H1 (cell line): ENCODE data around the gene NR3C1. TPM values are rescaled to one million over a fixed set of nuclear protein-coding genes. Genes with fewer than 3 reads are reported as not detected.
A peak's percentile ranks its signal among the peaks of the same experiment; 100 is the strongest.

Experiments used
- CTCF ChIA-PET: fragments of 300-600 bp; sonication (Branson Sonifier 250); formaldehyde crosslinking; loops from one replicate; lab custom pipeline; 2021; ENCODE audit not compliant: partially characterized antibody; lab: Charles Lee
- POLR2A ChIA-PET: fragments of 300-600 bp; sonication (Branson Sonifier 250); formaldehyde crosslinking; loops from one replicate; lab custom pipeline; 2021; ENCODE audit warnings: inconsistent platforms; ENCODE audit not compliant: partially characterized antibody; lab: Charles Lee
- DNase-seq, 2 experiments: peaks; one replicate each; pipeline versions ENCODE4 v3.0.0 to v3.0.0-alpha.2; 2010 to 2022; ENCODE audit warnings: low spot score in 2 of 2, low read depth in 1 of 2, mixed read lengths in 1 of 2
- FAIRE-seq: peaks from 2 replicates; lab custom pipeline; 2011; peaks lifted over from hg19 to GRCh38; lab: Jason Lieb, UNC
- H2AFZ ChIP-seq: 2 replicates; pipeline ENCODE4 v1.8.1; 2012; ENCODE audit warnings: low read length, inconsistent platforms
- H2AK5ac ChIP-seq: 2 replicates; pipeline ENCODE4 v1.6.1; 2013; ENCODE audit warnings: low read depth, low read length
- H2BK120ac ChIP-seq: replicated peaks from 2 replicates; pipeline ENCODE3; 2013; ENCODE audit warnings: low read depth, low read length, inconsistent platforms
- H2BK12ac ChIP-seq: 2 replicates; pipeline ENCODE4 v1.6.1; 2013; ENCODE audit warnings: low read depth, low read length
- H2BK15ac ChIP-seq: 2 replicates; pipeline ENCODE4 v1.6.1; 2013; ENCODE audit warnings: low read length
- H2BK20ac ChIP-seq: 2 replicates; pipeline ENCODE4 v1.6.1; 2013; ENCODE audit warnings: low read length
- H2BK5ac ChIP-seq: 2 replicates; pipeline ENCODE4 v1.6.1; 2013; ENCODE audit warnings: low read depth, low read length
- H3K14ac ChIP-seq: 2 replicates; pipeline ENCODE4 v1.6.1; 2013; ENCODE audit warnings: inconsistent platforms; ENCODE audit not compliant: insufficient read length
- H3K18ac ChIP-seq: 2 replicates; pipeline ENCODE4 v1.6.1; 2013; ENCODE audit warnings: low read length; ENCODE audit errors: extremely low read depth
- H3K23ac ChIP-seq: 2 replicates; pipeline ENCODE4 v1.6.1; 2013; ENCODE audit warnings: inconsistent platforms; ENCODE audit not compliant: insufficient read length
- H3K23me2 ChIP-seq: 2 replicates; pipeline ENCODE4 v1.6.1; 2013; ENCODE audit warnings: low read depth, low read length
- H3K27ac ChIP-seq: 2 replicates; pipeline ENCODE4 v1.6.1; 2011; ENCODE audit warnings: low read depth, low read length, inconsistent platforms
- H3K27me3 ChIP-seq, 4 experiments: replicated peaks in 1 of 4; 1 replicate in 1 of 4; 2 replicates in 3 of 4; pipeline versions ENCODE4 v1.6.1 to v1.8.1; 2011 to 2013; ENCODE audit warnings: low read length in 3 of 4, mild to moderate bottlenecking in 3 of 4, inconsistent platforms in 2 of 4, mixed read lengths in 2 of 4, moderate library complexity in 1 of 4; ENCODE audit not compliant: control insufficient read depth in 3 of 4, insufficient read depth in 3 of 4; ENCODE audit errors: extremely low read depth in 1 of 4
- H3K36me3 ChIP-seq, 4 experiments: 2 replicates each; pipeline versions ENCODE4 v1.6.1 to v1.8.1; 2011 to 2013; ENCODE audit warnings: mild to moderate bottlenecking in 4 of 4, low read length in 3 of 4, moderate library complexity in 2 of 4, control low read depth in 1 of 4, inconsistent platforms in 1 of 4; ENCODE audit not compliant: insufficient read depth in 4 of 4, control insufficient read depth in 2 of 4
- H3K4ac ChIP-seq: replicated peaks from 2 replicates; pipeline ENCODE3; 2013; ENCODE audit warnings: low read length, low read depth, mixed read lengths, inconsistent platforms; ENCODE audit not compliant: insufficient read length
- H3K4me1 ChIP-seq, 4 experiments: replicated peaks in 1 of 4; 1 replicate in 1 of 4; 2 replicates in 3 of 4; pipeline versions ENCODE4 v1.6.1 to v1.8.1; 2011 to 2013; ENCODE audit warnings: low read length in 3 of 4, inconsistent platforms in 2 of 4, mixed read lengths in 1 of 4; ENCODE audit not compliant: insufficient read depth in 4 of 4, control insufficient read depth in 3 of 4
- H3K4me2 ChIP-seq, 2 experiments: 2 replicates each; pipeline versions ENCODE4 v1.6.1 to v1.8.1; 2011 to 2013; ENCODE audit warnings: low read depth in 2 of 2, low read length in 2 of 2, control low read depth in 1 of 2, inconsistent platforms in 1 of 2, mild to moderate bottlenecking in 1 of 2; ENCODE audit not compliant: insufficient read depth in 1 of 2
- H3K4me3 ChIP-seq, 4 experiments: fragments of 200-600, 300-600 bp in 1 of 4; sonication (generic), shearing (Covaris generic), sonication (Bioruptor Twin) in 1 of 4; 2 replicates each; pipeline versions ENCODE4 v1.5.1 to v1.8.1; 2011 to 2016; ENCODE audit warnings: low read length in 4 of 4, low read depth in 3 of 4, control low read depth in 2 of 4, inconsistent platforms in 2 of 4, mild to moderate bottlenecking in 2 of 4, mixed read lengths in 1 of 4, moderate library complexity in 1 of 4; ENCODE audit not compliant: insufficient read depth in 2 of 4; ENCODE audit errors: extremely low read depth in 1 of 4
- H3K56ac ChIP-seq: replicated peaks from 2 replicates; pipeline ENCODE3; 2013; ENCODE audit warnings: low read depth, mild to moderate bottlenecking, mixed read lengths, low read length, inconsistent platforms; ENCODE audit not compliant: insufficient read length
- H3K79me1 ChIP-seq: 2 replicates; pipeline ENCODE4 v1.6.1; 2013; ENCODE audit warnings: low read depth, low read length, control low read depth
- H3K79me2 ChIP-seq, 2 experiments: 2 replicates each; pipeline versions ENCODE4 v1.6.1 to v1.8.1; 2012 to 2013; ENCODE audit warnings: low read length in 2 of 2, mild to moderate bottlenecking in 2 of 2, inconsistent platforms in 1 of 2; ENCODE audit not compliant: insufficient read depth in 2 of 2, control insufficient read depth in 1 of 2
- H3K9ac ChIP-seq, 4 experiments: replicated peaks in 1 of 4; 1 replicate in 1 of 4; 2 replicates in 3 of 4; pipeline versions ENCODE4 v1.6.1 to v1.8.1; 2011 to 2013; ENCODE audit warnings: low read depth in 3 of 4, low read length in 3 of 4, control low read depth in 2 of 4, mild to moderate bottlenecking in 2 of 4, moderate library complexity in 2 of 4, inconsistent platforms in 1 of 4; ENCODE audit errors: extremely low read depth in 1 of 4
- H3K9me3 ChIP-seq, 2 experiments: 2 replicates each; pipeline versions ENCODE4 v1.6.1 to v1.8.1; 2012 to 2013; ENCODE audit warnings: mild to moderate bottlenecking in 2 of 2, moderate library complexity in 2 of 2, control low read depth in 1 of 2, inconsistent platforms in 1 of 2, low read depth in 1 of 2, low read length in 1 of 2, mixed read lengths in 1 of 2; ENCODE audit not compliant: insufficient read depth in 2 of 2
- H4K20me1 ChIP-seq, 2 experiments: replicated peaks in 1 of 2; 2 replicates each; pipeline versions ENCODE3 to v1.8.1; 2011 to 2013; ENCODE audit warnings: inconsistent platforms in 2 of 2, low read length in 2 of 2, mild to moderate bottlenecking in 1 of 2; ENCODE audit not compliant: insufficient read depth in 2 of 2, control insufficient read depth in 1 of 2
- H4K5ac ChIP-seq: 2 replicates; pipeline ENCODE4 v1.6.1; 2013; ENCODE audit warnings: low read length, low read depth, mixed read lengths, inconsistent platforms; ENCODE audit not compliant: insufficient read length
- H4K8ac ChIP-seq: 2 replicates; pipeline ENCODE4 v1.8.0; 2013; ENCODE audit warnings: mild to moderate bottlenecking, moderate library complexity, low read length, inconsistent platforms; ENCODE audit not compliant: insufficient read depth; ENCODE audit errors: extremely low read depth
- H4K91ac ChIP-seq: replicated peaks from 2 replicates; pipeline ENCODE3; 2013; ENCODE audit warnings: low read length, mixed read lengths, inconsistent platforms; ENCODE audit not compliant: insufficient read length
- CBX8 ChIP-seq: fragments of 300-800, 300-1000 bp; sonication (generic); IDR thresholded peaks from 2 replicates; pipeline ENCODE4 v1.7.1; 2016; ENCODE audit warnings: low read depth, low read length, borderline replicate concordance
- MAFK ChIP-seq: IDR thresholded peaks from 2 replicates; pipeline ENCODE4 v1.6.1; 2012; ENCODE audit warnings: low read depth, mild to moderate bottlenecking, improper control_type of control experiment, low read length
- POLR2AphosphoS5 ChIP-seq: IDR thresholded peaks from 2 replicates; pipeline ENCODE4 v1.6.1; 2011; ENCODE audit warnings: low read depth, low read length
- RAD21 ChIP-seq, 2 experiments: IDR thresholded peaks in 1 of 2; conservative IDR thresholded peaks in 1 of 2; 2 replicates each; pipeline ENCODE4 v1.6.1; 2011; ENCODE audit warnings: low read depth in 2 of 2, low read length in 2 of 2, improper control_type of control experiment in 1 of 2, inconsistent platforms in 1 of 2, mild to moderate bottlenecking in 1 of 2, moderate library complexity in 1 of 2
- SAP30 ChIP-seq: fragments of 300-600 bp; sonication (generic); IDR thresholded peaks from 2 replicates; pipeline ENCODE4 v1.7.1; 2012; ENCODE audit warnings: low read length, moderate library complexity, mild to moderate bottlenecking, inconsistent platforms; ENCODE audit not compliant: insufficient read depth, insufficient replicate concordance
- SP2 ChIP-seq: IDR thresholded peaks from 2 replicates; pipeline ENCODE4 v1.6.1; 2012; ENCODE audit warnings: mild to moderate bottlenecking, low read length, inconsistent platforms
- polyA plus RNA-seq, 7 experiments: library from polyadenylated mRNA; depleted of rRNA in 3 of 7; stranded (reverse) in 5 of 7; unstranded in 2 of 7; fragments of >200 nt in 5 of 7; fragments of 200-250 nt in 2 of 7; gene quantifications; 1 replicate in 5 of 7; 2 replicates in 1 of 7; 4 replicates in 1 of 7; pipeline versions ENCODE4 v1.2.1 to v1.2.3, GENCODE V29; 2011 to 2013; ENCODE audit warnings: missing spikeins in 2 of 7, mixed read lengths in 2 of 7
- total RNA-seq: library from RNA; stranded (reverse); fragmentation: NEBNext Ultra II Directional; extraction: Animal tissue kit (Norgen Biotek cat#: 25700); gene quantifications from 2 replicates; pipeline ENCODE4 v1.2.1, GENCODE V29; 2021
- TF ChIP-seq, protein P1 (sequence below), 3 experiments: IDR thresholded peaks; 1 replicate in 2 of 3; 2 replicates in 1 of 3; pipeline versions ENCODE4 v1.5.1 to v1.6.1; 2011; ENCODE audit warnings: low read length in 3 of 3, mild to moderate bottlenecking in 3 of 3, inconsistent platforms in 2 of 3, low read depth in 1 of 3, moderate library complexity in 1 of 3; ENCODE audit not compliant: insufficient read depth in 1 of 3; ENCODE audit errors: control extremely low read depth in 1 of 3

NR3C1 gene
- total and polyA plus RNA-seq, 2 of the 8 experiments (the other 6 are each of a cell fraction or from before 2014, with no cell fraction given) = 1.7 to 5.4 TPM

- Histone ChIP-seq H3K27ac (no peak overlapping the region), H3K79me2 (no peaks in the 10 kb centered on the region), H3K23ac (no peak overlapping the region), H4K91ac (no peak overlapping the region), H3K79me1 (no peaks in the 10 kb centered on the region), H3K4me2 (no peak overlapping the region), H3K9me3 (no peaks in the 10 kb centered on the region), H2BK120ac (no peak overlapping the region), H2AFZ (no peak overlapping the region), H3K56ac (no peak overlapping the region), H3K4ac (no peak overlapping the region), H2BK15ac (no peak overlapping the region), H4K5ac (no peak overlapping the region), H3K36me3 (no peaks in the 10 kb centered on the region), H3K18ac (no peak overlapping the region), H2BK5ac (no peak overlapping the region), H4K8ac (no peak overlapping the region), H3K4me3 (no peak overlapping the region), H3K23me2 (no peaks in the 10 kb centered on the region), H4K20me1 (no peaks in the 10 kb centered on the region), H2BK12ac (no peak overlapping the region), H3K4me1 (no peaks in the 10 kb centered on the region), H3K9ac (no peak overlapping the region), H2BK20ac (no peak overlapping the region), H2AK5ac (no peak overlapping the region), H3K27me3 (no peaks in the 10 kb centered on the region), H3K14ac (no peak overlapping the region)
- DNase-seq = no peak
- ChIA-PET POLR2A (no interaction called here), CTCF (interaction anchor here (0.9 kb wide), 1 partner anchor 44 kb away, joined by 3 read pairs; no protein-coding TSS in a partner anchor)
- TF ChIP-seq MAFK (no peak), CBX8 (no peak), POLR2AphosphoS5 (no peak), SAP30 (no peak), RAD21 (IDR thresholded peaks at IDR 0.05 in 1 of 2, conservative IDR thresholded peaks at IDR 0.05 in 1 of 2; ENCODE audit: low read depth in 2 of 2, low read length in 2 of 2) (peak in 1 of 2 experiments; percentile 30; a peak in 1 of 4 replicates), SP2 (peak; percentile 18; the same call in 1 of the 2 replicates)
- TF ChIP-seq, protein P1, sequence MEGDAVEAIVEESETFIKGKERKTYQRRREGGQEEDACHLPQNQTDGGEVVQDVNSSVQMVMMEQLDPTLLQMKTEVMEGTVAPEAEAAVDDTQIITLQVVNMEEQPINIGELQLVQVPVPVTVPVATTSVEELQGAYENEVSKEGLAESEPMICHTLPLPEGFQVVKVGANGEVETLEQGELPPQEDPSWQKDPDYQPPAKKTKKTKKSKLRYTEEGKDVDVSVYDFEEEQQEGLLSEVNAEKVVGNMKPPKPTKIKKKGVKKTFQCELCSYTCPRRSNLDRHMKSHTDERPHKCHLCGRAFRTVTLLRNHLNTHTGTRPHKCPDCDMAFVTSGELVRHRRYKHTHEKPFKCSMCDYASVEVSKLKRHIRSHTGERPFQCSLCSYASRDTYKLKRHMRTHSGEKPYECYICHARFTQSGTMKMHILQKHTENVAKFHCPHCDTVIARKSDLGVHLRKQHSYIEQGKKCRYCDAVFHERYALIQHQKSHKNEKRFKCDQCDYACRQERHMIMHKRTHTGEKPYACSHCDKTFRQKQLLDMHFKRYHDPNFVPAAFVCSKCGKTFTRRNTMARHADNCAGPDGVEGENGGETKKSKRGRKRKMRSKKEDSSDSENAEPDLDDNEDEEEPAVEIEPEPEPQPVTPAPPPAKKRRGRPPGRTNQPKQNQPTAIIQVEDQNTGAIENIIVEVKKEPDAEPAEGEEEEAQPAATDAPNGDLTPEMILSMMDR (IDR thresholded peaks at IDR 0.05; ENCODE audit: control extremely low read depth in 1 of 3, insufficient read depth in 1 of 3, low read depth in 1 of 3, low read length in 3 of 3) = peak; percentile 11 to 22 (median 14); a peak in 3 of 4 replicates
- FAIRE-seq = no peak
Measured at GRCh38 chr5:143448518-143448917, 45.0 kb upstream of the NR3C1 start.
